K562 treated with DMSO at 1 percent for 48 hours (cell line): ENCODE results near the gene SSTR4. TPM values are rescaled to one million over a fixed set of nuclear protein-coding genes. Genes with fewer than 3 reads are reported as not detected.

Experiments
- total RNA-seq: library from RNA; unstranded; fragments of 300-600 nt; gene quantifications from 2 replicates; pipeline ENCODE4 v1.2.3, GENCODE V29; 2022; ENCODE audit warnings: low replicate concordance; ENCODE audit errors: extremely low read depth

Gene SSTR4, protein sequence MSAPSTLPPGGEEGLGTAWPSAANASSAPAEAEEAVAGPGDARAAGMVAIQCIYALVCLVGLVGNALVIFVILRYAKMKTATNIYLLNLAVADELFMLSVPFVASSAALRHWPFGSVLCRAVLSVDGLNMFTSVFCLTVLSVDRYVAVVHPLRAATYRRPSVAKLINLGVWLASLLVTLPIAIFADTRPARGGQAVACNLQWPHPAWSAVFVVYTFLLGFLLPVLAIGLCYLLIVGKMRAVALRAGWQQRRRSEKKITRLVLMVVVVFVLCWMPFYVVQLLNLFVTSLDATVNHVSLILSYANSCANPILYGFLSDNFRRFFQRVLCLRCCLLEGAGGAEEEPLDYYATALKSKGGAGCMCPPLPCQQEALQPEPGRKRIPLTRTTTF
- total RNA-seq, result not detected in 2 replicates

DNA sequence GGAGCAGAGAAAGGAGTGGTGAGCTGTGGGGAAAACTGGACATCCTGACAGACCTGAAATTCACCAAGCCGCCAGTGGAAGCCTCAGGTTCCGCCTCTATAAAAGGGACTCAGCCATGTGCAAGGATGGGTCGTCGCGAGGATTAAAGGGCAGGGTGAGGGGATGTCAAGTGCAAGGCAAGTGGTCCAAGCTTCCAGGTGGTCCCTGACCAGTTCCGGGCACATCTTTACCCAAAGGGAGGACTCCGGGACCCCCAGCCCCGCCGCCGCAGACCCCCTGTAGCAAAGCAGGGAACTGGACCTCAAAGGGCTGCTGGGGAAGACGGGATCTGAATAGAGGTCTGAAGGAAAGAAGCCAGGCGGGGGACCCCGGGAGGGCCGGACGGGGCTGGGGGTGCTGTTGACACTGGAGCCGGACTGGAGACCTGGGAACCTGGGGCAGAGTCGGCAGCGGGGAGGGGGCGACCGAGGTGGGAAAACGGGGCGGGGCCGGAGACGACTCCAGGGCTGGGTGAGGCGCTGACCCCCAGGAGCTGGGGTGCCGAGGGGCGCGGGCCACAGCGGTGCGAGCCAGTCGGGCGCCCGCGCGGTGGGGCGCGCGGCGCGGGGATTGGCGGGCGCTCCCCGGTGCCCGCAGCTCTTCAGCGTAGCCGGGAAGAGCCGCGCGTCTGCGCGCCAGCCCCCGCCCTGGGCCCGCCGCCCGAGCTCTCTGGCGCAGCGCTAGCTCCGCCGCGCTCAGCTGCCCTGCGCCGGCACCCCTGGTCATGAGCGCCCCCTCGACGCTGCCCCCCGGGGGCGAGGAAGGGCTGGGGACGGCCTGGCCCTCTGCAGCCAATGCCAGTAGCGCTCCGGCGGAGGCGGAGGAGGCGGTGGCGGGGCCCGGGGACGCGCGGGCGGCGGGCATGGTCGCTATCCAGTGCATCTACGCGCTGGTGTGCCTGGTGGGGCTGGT lies at the start of gene SSTR4:
Gene SSTR4, plus strand, starts transcription at position 592 of the 951 bp plus-strand sequence. Its CDS starts 172 bp downstream, at position 764.

DNA sequence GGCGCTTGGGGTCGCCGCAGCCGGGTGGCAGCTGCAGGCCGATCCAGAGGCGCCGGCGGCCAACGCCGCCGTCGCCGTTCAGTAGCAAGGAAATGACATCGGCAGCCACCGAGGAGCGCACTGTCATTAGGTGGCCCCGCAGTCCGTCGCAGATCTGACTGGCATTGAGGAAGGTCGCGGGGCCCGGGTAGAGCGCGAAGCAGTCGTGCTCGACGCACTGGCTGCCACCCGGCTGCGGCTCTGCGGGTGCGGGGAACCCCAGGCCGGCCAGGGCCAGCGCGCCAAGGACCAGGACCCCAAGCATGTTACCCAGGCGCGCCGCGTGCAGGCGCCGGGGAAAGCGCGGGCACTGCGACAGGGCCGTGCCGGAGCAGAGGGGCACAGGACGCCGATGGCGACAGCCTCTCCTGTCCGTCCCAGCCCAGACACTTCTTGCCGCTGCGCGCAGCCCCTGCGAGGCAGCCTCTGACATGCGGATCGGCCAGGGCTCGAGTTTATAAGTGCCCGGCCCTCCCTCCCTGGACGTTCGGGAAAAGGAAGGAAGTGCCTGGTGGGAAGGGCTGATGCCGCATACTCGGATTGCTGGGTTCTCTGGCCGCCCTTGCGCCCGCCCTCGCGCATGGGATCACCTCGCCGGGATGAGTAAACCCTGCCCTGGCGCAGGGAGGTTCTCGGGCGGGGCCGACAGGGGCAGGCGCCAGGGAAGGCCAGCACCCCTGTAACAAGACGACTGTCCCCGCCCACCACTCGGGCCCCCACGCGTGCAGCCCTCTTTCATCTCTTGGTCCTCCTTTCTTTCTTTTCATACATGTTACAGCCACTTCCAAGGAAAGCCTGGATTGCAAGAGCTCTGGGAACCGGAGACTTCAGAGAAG lies 14.3 kb downstream of the SSTR4 start, which contains the start of gene THBD:
Gene THBD, minus strand, starts transcription at position 472 of the 875 bp plus-strand sequence. Its CDS starts 168 bp downstream, at position 304.

DNA sequence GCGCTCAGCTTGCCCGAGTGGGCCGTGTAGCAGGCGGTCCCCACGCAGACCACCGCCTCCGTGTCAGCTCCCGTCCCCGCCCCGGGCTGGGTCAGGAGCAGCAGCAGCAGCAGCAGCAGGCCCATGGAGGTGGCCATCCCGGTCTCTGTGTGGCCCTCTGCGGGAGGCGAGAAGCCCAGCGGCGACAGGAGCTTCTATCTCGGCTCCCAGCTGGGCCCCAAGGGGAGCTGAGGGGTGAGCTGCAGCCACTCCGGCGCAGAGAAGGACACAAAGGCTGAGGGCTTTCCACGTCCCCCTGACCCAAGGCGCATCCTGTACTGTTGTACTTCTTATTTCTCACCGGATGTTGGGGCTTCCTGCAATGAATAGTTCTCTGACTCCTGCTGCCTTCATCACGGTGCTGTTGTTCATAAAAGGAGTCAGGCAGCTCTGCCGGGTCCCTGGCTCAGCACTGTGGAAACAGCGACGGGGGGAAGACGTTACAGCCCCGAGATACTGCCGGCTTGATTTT lies 51.0 kb downstream of the SSTR4 start, which contains the start of gene CD93:
Gene CD93, minus strand, starts transcription at position 269 of the 511 bp plus-strand sequence. Its CDS starts 132 bp downstream, at position 137.

Other genes with a start within 250 kb of the SSTR4 start
- gene THBD, start 14.4 kb downstream of the SSTR4 start, total RNA-seq, result not detected in 2 replicates
- not detected in 2 replicates for gene CD93, start 51.0 kb downstream of the SSTR4 start, total RNA-seq